ENCODE measurements around the gene SALL2.
"Not testable (repeated sequence)": the region's sequence is repeated elsewhere in the genome, so short reads cannot be mapped to it uniquely, and the experiment has no call there.

Gene SALL2

GRCh38 chr14:21525962-21526671 is at the start of gene SALL2:
TSS of gene SALL2 (minus strand) at chr14:21526346. CDS start at chr14:21526127, 219 bp downstream.
- FAIRE-seq, result no peak

GRCh38 chr14:21575661-21576060 is 49.5 kb upstream of the SALL2 start:
- no peak for FAIRE-seq

GRCh38 chr14:21572604-21573003 is 46.5 kb upstream of the SALL2 start:
- no peak for FAIRE-seq

- no peak for FAIRE-seq
These were observed 32.6 kb upstream of the SALL2 start for GRCh38 chr14:21558703-21559170.

GRCh38 chr14:21557084-21557901 is 31.1 kb upstream of the SALL2 start:
- FAIRE-seq, result peak; percentile 95

- FAIRE-seq, result no peak
These were observed 30.4 kb upstream of the SALL2 start for GRCh38 chr14:21556378-21557083.

GRCh38 chr14:21553266-21553665 is 27.1 kb upstream of the SALL2 start:
- FAIRE-seq, result no peak

- not testable (repeated sequence) for FAIRE-seq
These were observed 18.4 kb upstream of the SALL2 start for GRCh38 chr14:21544588-21544987.

- FAIRE-seq, result no peak
These were observed 17.8 kb upstream of the SALL2 start for GRCh38 chr14:21543963-21544362.

- no peak for FAIRE-seq
These were observed 17.4 kb upstream of the SALL2 start for GRCh38 chr14:21543521-21543960.

GRCh38 chr14:21541413-21542074 is 15.4 kb upstream of the SALL2 start:
- FAIRE-seq, result no peak

GRCh38 chr14:21539189-21539940 is 13.2 kb upstream of the SALL2 start:
- no peak for FAIRE-seq

GRCh38 chr14:21537090-21537424 is 10.9 kb upstream of the SALL2 start:
- no peak for FAIRE-seq

- FAIRE-seq, result no peak
These were observed 10.4 kb upstream of the SALL2 start for GRCh38 chr14:21536418-21537089.

GRCh38 chr14:21535545-21536417 is 9.6 kb upstream of the SALL2 start:
- no peak for FAIRE-seq

GRCh38 chr14:21534576-21534975 is 8.4 kb upstream of the SALL2 start:
- FAIRE-seq, result no peak

GRCh38 chr14:21533294-21533693 is 7.1 kb upstream of the SALL2 start:
- no peak for FAIRE-seq

- FAIRE-seq, result no peak
These were observed 3.4 kb upstream of the SALL2 start for GRCh38 chr14:21529515-21529914.

- no peak for FAIRE-seq
These were observed 2.5 kb upstream of the SALL2 start for GRCh38 chr14:21528381-21529348.
